Motor neuron (in vitro differentiated cells): ENCODE results near the gene SYT13. TPM values are rescaled to one million over a fixed set of nuclear protein-coding genes. Genes with fewer than 3 reads are reported as not detected.

Experiments used
- ATAC-seq, 8 experiments: fragments of 200-7000 bp; cut with Tn5 transposase; replicated peaks in 6 of 8; 2 replicates each; pipeline ENCODE4 v1.8.0; 2021; ENCODE audit warnings: mild to moderate bottlenecking in 8 of 8, moderate library complexity in 8 of 8
- H3K27ac ChIP-seq, 2 donors: fragments of 250-450 bp; sonication (Bioruptor Pico); 2 replicates each; pipeline ENCODE4 v1.9.0; 2021; ENCODE audit warnings: antibody characterized with exemption in 2 of 2, mild to moderate bottlenecking in 2 of 2, moderate library complexity in 1 of 2
- H3K4me1 ChIP-seq, 2 donors: fragments of 250-450 bp; sonication (Bioruptor Pico); replicated peaks in 1 of 2; 2 replicates each; pipeline ENCODE4 v1.6.1; 2021; ENCODE audit warnings: antibody characterized with exemption in 2 of 2, mild to moderate bottlenecking in 2 of 2, moderate library complexity in 1 of 2
- H3K4me3 ChIP-seq, 5 donors: fragments of 250-450 bp; sonication (Bioruptor Pico); 2 replicates each; pipeline ENCODE4 v1.9.0; 2021; ENCODE audit warnings: antibody characterized with exemption in 5 of 5, mild to moderate bottlenecking in 5 of 5, moderate library complexity in 4 of 5
- WGBS, 10 experiments: fragments of 450-650 bp; shearing (Covaris generic); methylation state at CpG; one replicate each; pipeline ENCODE4 v1.0.0; 2022; 5-methylcytosine and 5-hydroxymethylcytosine counted together
- in situ Hi-C, 9 experiments: fragments of 400-800 bp; cut with MboI; loops; one replicate each; pipeline ENCODE4 v1.15.0; 2021; ENCODE audit warnings: low sequenced_read_pairs in 9 of 9, low pct_unique_long_range_greater_than_20kb in 2 of 9; ENCODE audit not compliant: unreplicated experiment in 9 of 9
- total RNA-seq, 8 experiments: library from RNA; unstranded; fragments of 300-600 nt; gene quantifications; 2 replicates each; pipeline versions ENCODE4 v1.2.3 to v1.2.4, GENCODE V29; 2022

The SYT13 gene
- total RNA-seq, 8 experiments from 2014 or later: 9.1 to 54.7 (median 44.8) TPM; not detected in 3

GRCh38 chr11:45233804-45234170, 52.4 kb downstream of the SYT13 start:
- peak in 6 of 8 experiments; percentile 13 to 42 (median 27) for ATAC-seq
- 80 to 87% methylated on average over 1 to 5 of the region's 14 CpGs; no CpG with 5 or more reads in 8 of the 10 experiments for WGBS, 10 experiments
- in situ Hi-C loops: no loop called here
- no peak overlapping the region for H3K4me3 ChIP-seq
- H3K4me1 ChIP-seq: no peaks in the 10 kb centered on the region
- H3K27ac ChIP-seq: no peak overlapping the region

GRCh38 chr11:45233121-45233803, 52.9 kb downstream of the SYT13 start:
- whole genome bisulfite sequencing, 10 experiments: 0 to 100% (median 80%) methylated on average over 1 to 4 of the region's 17 CpGs; no CpG with 5 or more reads in 1 of the 10 experiments
- in situ Hi-C loops: no loop called here
- Histone ChIP-seq H3K4me3 (no peak overlapping the region), H3K4me1 (no peaks in the 10 kb centered on the region), H3K27ac (no peak overlapping the region)
- ATAC-seq: peak; percentile 65 to 91 (median 84)

- in situ Hi-C loops: no loop called here
- H3K4me1 ChIP-seq: no peaks in the 10 kb centered on the region
- no peak for ATAC-seq
- no peak overlapping the region for H3K4me3 ChIP-seq
- no peak overlapping the region for H3K27ac ChIP-seq
- WGBS, 10 experiments: 20 to 100% (median 60%) methylated on average over 1 to 4 of the region's 5 CpGs; no CpG with 5 or more reads in 6 of the 10 experiments
Observed at GRCh38 chr11:45232341-45233080, 53.6 kb downstream of the SYT13 start.

GRCh38 chr11:45229401-45230020, 56.6 kb downstream of the SYT13 start:
- H3K27ac ChIP-seq: no peak overlapping the region
- no peaks in the 10 kb centered on the region for H3K4me1 ChIP-seq
- H3K4me3 ChIP-seq: no peak overlapping the region
- in situ Hi-C loops: no loop called here
- 8 to 100% (median 84%) methylated on average over 2 to 5 of the region's 5 CpGs; no CpG with 5 or more reads in 1 of the 10 experiments for WGBS, 10 experiments
- no peak for ATAC-seq

- Histone ChIP-seq H3K4me3 (no peak overlapping the region), H3K27ac (no peak overlapping the region), H3K4me1 (no peaks in the 10 kb centered on the region)
- no peak for ATAC-seq
- WGBS, 10 experiments: 84 to 100% (median 96%) methylated on average over 5 to 14 of the region's 19 CpGs; no CpG with 5 or more reads in 3 of the 10 experiments
- in situ Hi-C loops: no loop called here
Observed at GRCh38 chr11:45227836-45228235, 58.3 kb downstream of the SYT13 start.

- Histone ChIP-seq H3K27ac (no peak overlapping the region), H3K4me3 (no peak overlapping the region), H3K4me1 (no peaks in the 10 kb centered on the region)
- in situ Hi-C loops: no loop called here
- no peak for ATAC-seq
- 80 to 100% (median 100%) methylated on average over 1 to 16 of the region's 21 CpGs; no CpG with 5 or more reads in 2 of the 10 experiments for WGBS, 10 experiments
Observed at GRCh38 chr11:45226901-45227300, 59.2 kb downstream of the SYT13 start.

GRCh38 chr11:45225961-45226871, 59.9 kb downstream of the SYT13 start:
- WGBS, 10 experiments: 68 to 100% (median 93%) methylated on average over 1 to 14 of the region's 39 CpGs; no CpG with 5 or more reads in 2 of the 10 experiments
- in situ Hi-C loops: no loop called here
- ATAC-seq: no peak
- no peak overlapping the region for H3K4me3 ChIP-seq
- H3K27ac ChIP-seq: no peak overlapping the region
- no peaks in the 10 kb centered on the region for H3K4me1 ChIP-seq

- no peaks in the 10 kb centered on the region for H3K4me1 ChIP-seq
- in situ Hi-C loops: no loop called here
- 20 to 100% (median 75%) methylated on average over 1 of the region's 1 CpG; no CpG with 5 or more reads in 5 of the 10 experiments for WGBS, 10 experiments
- ATAC-seq: no peak
- no peak overlapping the region for H3K27ac ChIP-seq
- no peak overlapping the region for H3K4me3 ChIP-seq
Observed at GRCh38 chr11:45225277-45225676, 60.9 kb downstream of the SYT13 start.

GRCh38 chr11:45224766-45225165, 61.4 kb downstream of the SYT13 start:
- in situ Hi-C loops: no loop called here
- WGBS, 10 experiments: 50 to 100% (median 89%) methylated on average over 1 to 11 of the region's 11 CpGs; no CpG with 5 or more reads in 5 of the 10 experiments
- Histone ChIP-seq H3K27ac (no peak overlapping the region), H3K4me1 (no peaks in the 10 kb centered on the region), H3K4me3 (no peak overlapping the region)
- ATAC-seq: no peak

- Histone ChIP-seq H3K4me3 (no peak overlapping the region), H3K4me1 (no peaks in the 10 kb centered on the region), H3K27ac (no peak overlapping the region)
- WGBS, 10 experiments: 37 to 100% (median 81%) methylated on average over 1 to 5 of the region's 5 CpGs; no CpG with 5 or more reads in 2 of the 10 experiments
- in situ Hi-C loops: no loop called here
- ATAC-seq: no peak
Observed at GRCh38 chr11:45223496-45223895, 62.6 kb downstream of the SYT13 start.

- ATAC-seq: no peak
- 20 to 100% (median 80%) methylated on average over 1 to 8 of the region's 18 CpGs; no CpG with 5 or more reads in 3 of the 10 experiments for WGBS, 10 experiments
- Histone ChIP-seq H3K27ac (no peak overlapping the region), H3K4me1 (peaks cover 0 to under 1% of the 10 kb centered on the region in 2 donors), H3K4me3 (no peak overlapping the region)
- in situ Hi-C loops: no loop called here
Observed at GRCh38 chr11:45219411-45219810, 66.7 kb downstream of the SYT13 start.

GRCh38 chr11:45218705-45219104, 67.4 kb downstream of the SYT13 start:
- in situ Hi-C loops: no loop called here
- ATAC-seq: no peak
- Histone ChIP-seq H3K27ac (no peak overlapping the region), H3K4me3 (no peak overlapping the region), H3K4me1 (peaks cover 0 to 8% of the 10 kb centered on the region in 2 donors)
- WGBS, 10 experiments: 46 to 100% (median 85%) methylated on average over 1 to 4 of the region's 4 CpGs; no CpG with 5 or more reads in 2 of the 10 experiments
